ENCODE measurements around the gene B3GALT4. TPM values are rescaled to one million over a fixed set of nuclear protein-coding genes. Genes with fewer than 3 reads are reported as not detected.
"Not testable (repeated sequence)": the region's sequence is repeated elsewhere in the genome, so short reads cannot be mapped to it uniquely, and the experiment has no call there.

Gene B3GALT4
- total RNA-seq, 1 experiment from 2014 or later, result 4.0 TPM

DNA sequence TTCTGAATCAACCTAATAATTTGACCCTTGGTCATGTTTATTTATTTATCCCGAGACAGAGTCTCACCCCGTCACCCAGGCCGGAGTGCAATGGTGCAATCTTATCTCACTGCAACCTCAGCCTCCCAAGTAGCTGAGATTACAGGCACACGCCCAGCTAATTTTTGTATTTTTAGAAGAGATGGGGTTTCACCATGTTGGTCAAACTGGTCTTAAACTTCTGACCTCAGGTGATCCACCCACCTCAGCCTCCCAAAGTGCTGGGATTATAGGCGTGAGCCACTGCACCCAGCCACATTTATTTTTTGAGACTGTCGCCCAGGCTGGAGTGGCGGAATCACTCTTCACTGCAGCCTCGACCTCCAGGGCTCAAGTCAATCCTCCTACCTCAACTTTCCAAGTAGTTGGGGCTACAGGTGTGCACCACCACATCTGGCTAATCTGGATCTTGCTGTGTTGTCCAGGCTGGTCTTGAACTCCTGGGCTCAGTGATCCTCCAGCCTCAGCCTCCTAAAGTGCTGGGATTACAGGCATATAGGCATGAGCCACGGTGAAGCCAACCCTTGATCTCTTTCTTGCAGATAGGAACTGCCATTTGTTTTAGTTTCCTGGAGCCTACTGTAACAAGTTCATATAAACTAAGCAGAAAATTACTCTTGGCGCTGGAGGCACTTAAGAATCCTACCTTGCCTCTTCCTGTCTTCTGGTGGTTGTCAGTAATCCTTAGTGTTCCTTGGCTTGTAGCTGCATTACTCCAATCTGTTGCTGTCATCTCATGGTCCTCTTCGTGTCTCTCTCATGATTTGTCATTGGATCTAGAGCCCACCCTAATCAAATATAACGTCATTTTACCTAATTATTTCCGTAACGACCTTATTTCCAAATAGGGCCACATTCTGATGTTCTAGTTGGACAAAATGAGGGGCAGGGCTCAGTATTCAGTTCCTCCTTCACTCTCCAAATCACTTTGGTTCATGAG is 2.7 kb upstream of the B3GALT4 start:
- Histone ChIP-seq H3K27ac (ENCODE audit: low read depth, low read length, poor library complexity, severe bottlenecking) (peak overlapping the region; percentile 99), H3K36me3 (ENCODE audit: insufficient read depth, low read length, poor library complexity, severe bottlenecking) (peaks cover 53% of the 10 kb centered on the region), H3K9me3 (ENCODE audit: low read depth, low read length, poor library complexity, severe bottlenecking) (no peaks in the 10 kb centered on the region), H3K4me1 (ENCODE audit: insufficient read depth, low read length, poor library complexity, severe bottlenecking) (peaks cover 40% of the 10 kb centered on the region), H3K27me3 (replicated peaks; ENCODE audit: insufficient read depth, low read depth, low read length, poor library complexity) (no peaks in the 10 kb centered on the region), H3K4me3 (ENCODE audit: low read depth, low read length, poor library complexity, severe bottlenecking) (peak overlapping the region; percentile 68)
- no TSS peak for BruUV-seq (replicated peaks)
- intact Hi-C loops (cut with micrococcal nuclease; ENCODE audit: unreplicated experiment), result no loop called here
- CTCF ChIA-PET, result interaction anchor here (0.6 kb wide), 1 partner anchor 129 kb away, joined by 3 read pairs; no protein-coding TSS in a partner anchor
- POLR2A ChIA-PET (ENCODE audit: low non-redundant PET), result no interaction called here
- no peak for DNase-seq (ENCODE audit: low spot score)
- TF ChIP-seq, protein P1, sequence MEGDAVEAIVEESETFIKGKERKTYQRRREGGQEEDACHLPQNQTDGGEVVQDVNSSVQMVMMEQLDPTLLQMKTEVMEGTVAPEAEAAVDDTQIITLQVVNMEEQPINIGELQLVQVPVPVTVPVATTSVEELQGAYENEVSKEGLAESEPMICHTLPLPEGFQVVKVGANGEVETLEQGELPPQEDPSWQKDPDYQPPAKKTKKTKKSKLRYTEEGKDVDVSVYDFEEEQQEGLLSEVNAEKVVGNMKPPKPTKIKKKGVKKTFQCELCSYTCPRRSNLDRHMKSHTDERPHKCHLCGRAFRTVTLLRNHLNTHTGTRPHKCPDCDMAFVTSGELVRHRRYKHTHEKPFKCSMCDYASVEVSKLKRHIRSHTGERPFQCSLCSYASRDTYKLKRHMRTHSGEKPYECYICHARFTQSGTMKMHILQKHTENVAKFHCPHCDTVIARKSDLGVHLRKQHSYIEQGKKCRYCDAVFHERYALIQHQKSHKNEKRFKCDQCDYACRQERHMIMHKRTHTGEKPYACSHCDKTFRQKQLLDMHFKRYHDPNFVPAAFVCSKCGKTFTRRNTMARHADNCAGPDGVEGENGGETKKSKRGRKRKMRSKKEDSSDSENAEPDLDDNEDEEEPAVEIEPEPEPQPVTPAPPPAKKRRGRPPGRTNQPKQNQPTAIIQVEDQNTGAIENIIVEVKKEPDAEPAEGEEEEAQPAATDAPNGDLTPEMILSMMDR (conservative IDR thresholded peaks at IDR 0.05; ENCODE audit: low read depth, low read length), result no peak
- no peak for TF ChIP-seq EZH2 (IDR thresholded peaks at IDR 0.05; ENCODE audit: borderline replicate concordance, low read depth, low read length, poor library complexity, severe bottlenecking)

DNA sequence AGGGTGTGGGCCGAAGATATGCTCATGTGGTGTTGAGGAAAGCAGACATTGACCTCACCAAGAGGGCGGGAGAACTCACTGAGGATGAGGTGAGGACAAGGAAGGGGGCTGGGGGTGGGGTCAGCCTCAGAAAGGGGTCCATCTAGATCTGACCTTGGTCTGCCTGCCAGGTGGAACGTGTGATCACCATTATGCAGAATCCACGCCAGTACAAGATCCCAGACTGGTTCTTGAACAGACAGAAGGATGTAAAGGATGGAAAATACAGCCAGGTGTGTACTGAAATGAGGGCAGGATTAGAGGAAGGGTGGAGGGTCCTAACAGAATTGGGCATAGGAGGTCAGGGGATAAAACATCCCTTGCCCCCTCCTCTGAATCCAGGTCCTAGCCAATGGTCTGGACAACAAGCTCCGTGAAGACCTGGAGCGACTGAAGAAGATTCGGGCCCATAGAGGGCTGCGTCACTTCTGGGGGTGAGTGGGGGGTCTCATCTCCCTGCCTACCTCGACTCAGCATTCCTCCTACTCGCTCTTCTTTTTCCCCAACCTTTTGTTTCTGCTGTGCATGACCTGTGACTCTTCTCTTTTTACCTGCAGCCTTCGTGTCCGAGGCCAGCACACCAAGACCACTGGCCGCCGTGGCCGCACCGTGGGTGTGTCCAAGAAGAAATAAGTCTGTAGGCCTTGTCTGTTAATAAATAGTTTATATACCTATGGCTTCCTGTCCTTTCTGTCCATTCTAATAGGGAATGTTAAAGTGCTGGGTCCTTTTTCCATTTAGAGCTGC is 935 bp upstream of the B3GALT4 start:
- POLR2A ChIA-PET (ENCODE audit: low non-redundant PET); DNase-seq (ENCODE audit: low spot score); H3K9me3 ChIP-seq (ENCODE audit: low read depth, low read length, poor library complexity, severe bottlenecking); intact Hi-C loops (cut with micrococcal nuclease; ENCODE audit: unreplicated experiment); BruUV-seq (replicated peaks); H3K27me3 ChIP-seq (replicated peaks; ENCODE audit: insufficient read depth, low read depth, low read length, poor library complexity): not testable (repeated sequence)
- peaks cover 40% of the 10 kb centered on the region for H3K4me1 ChIP-seq (ENCODE audit: insufficient read depth, low read length, poor library complexity, severe bottlenecking)
- H3K4me3 ChIP-seq (ENCODE audit: low read depth, low read length, poor library complexity, severe bottlenecking), result peak overlapping the region; percentile 56
- peaks cover 59% of the 10 kb centered on the region for H3K36me3 ChIP-seq (ENCODE audit: insufficient read depth, low read length, poor library complexity, severe bottlenecking)
- H3K27ac ChIP-seq (ENCODE audit: low read depth, low read length, poor library complexity, severe bottlenecking), result peak overlapping the region; percentile 99
- CTCF ChIA-PET, result interaction anchor here (0.6 to 0.8 kb wide), 2 partner anchors 25 to 28 kb away, joined by 3 read pairs; no protein-coding TSS in a partner anchor

DNA sequence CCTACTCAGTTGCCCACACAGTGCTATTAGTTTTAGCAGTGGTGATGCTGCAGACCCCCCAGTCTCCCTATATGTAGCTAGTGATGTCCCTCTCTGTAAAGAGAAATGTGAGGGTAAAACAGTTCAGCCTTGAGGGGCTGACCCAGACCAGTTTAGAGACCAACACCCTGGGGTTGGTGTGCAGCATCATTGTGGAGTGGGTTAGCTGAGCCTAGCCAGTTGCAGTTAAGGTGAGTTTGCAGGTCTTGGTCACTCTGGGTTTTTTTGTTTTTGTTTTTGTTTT is 401 bp upstream of the B3GALT4 start:
- peaks cover 40% of the 10 kb centered on the region for H3K4me1 ChIP-seq (ENCODE audit: insufficient read depth, low read length, poor library complexity, severe bottlenecking)
- no peak for DNase-seq (ENCODE audit: low spot score)
- TF ChIP-seq, protein P1 (conservative IDR thresholded peaks at IDR 0.05; ENCODE audit: low read depth, low read length), result no peak
- TF ChIP-seq EZH2 (IDR thresholded peaks at IDR 0.05; ENCODE audit: borderline replicate concordance, low read depth, low read length, poor library complexity, severe bottlenecking), result no peak
- no peaks in the 10 kb centered on the region for H3K27me3 ChIP-seq (replicated peaks; ENCODE audit: insufficient read depth, low read depth, low read length, poor library complexity)
- ChIA-PET CTCF (interaction anchor here (0.6 to 0.8 kb wide), 2 partner anchors 28 to 36 kb away, joined by 3 to 4 read pairs; no protein-coding TSS in a partner anchor), POLR2A (ENCODE audit: low non-redundant PET) (no interaction called here)
- intact Hi-C loops (cut with micrococcal nuclease; ENCODE audit: unreplicated experiment), result no loop called here
- peak overlapping the region; percentile 83 for H3K27ac ChIP-seq (ENCODE audit: low read depth, low read length, poor library complexity, severe bottlenecking)
- no peaks in the 10 kb centered on the region for H3K9me3 ChIP-seq (ENCODE audit: low read depth, low read length, poor library complexity, severe bottlenecking)
- BruUV-seq (replicated peaks), result no TSS peak
- H3K4me3 ChIP-seq (ENCODE audit: low read depth, low read length, poor library complexity, severe bottlenecking), result peak overlapping the region; percentile 56
- peaks cover 59% of the 10 kb centered on the region for H3K36me3 ChIP-seq (ENCODE audit: insufficient read depth, low read length, poor library complexity, severe bottlenecking)
